A549 treated with RU486 at 1 μM for 4 hours (cell line): Measurements from ENCODE around the gene ESYT3. TPM values are rescaled to one million over a fixed set of nuclear protein-coding genes. Genes with fewer than 3 reads are reported as not detected.

ENCODE experiments used
- total RNA-seq: library from RNA; stranded (reverse); fragments of 200-300 nt; extraction: Qiagen RNA extraction; gene quantifications from 5 replicates; pipeline ENCODE4 v1.2.3, GENCODE V29; 2022; ENCODE audit warnings: low read depth

The ESYT3 gene
- 0.57 to 0.88 TPM (median 0.76 TPM) in 5 replicates for total RNA-seq

DNA sequence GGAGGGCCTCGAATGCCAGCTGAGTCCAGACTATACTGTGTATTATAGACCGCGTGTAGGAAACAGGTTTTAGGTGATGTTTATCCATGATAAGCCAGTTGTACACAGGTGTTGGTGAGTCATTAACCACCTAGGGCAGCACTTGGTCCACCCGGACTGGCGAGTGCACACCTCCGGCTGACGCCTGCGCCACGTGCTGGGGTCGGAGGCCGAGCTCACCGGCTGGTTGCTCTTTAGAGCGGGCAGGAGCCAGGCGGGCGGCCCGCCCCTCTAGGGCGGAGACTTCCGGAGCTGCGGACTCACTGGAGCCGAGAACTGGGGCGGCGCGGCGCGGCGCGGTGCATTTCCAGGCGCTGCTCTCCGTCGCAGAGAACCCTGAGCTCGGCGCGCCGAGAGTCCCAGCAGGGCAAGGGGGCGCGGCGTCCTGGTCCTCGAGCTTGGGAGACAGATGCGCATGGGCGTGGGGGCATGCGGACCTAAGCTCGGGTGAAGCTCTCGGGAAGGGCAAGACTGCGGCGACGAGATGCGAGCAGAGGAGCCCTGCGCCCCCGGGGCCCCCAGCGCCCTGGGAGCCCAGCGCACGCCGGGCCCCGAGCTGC, at the start of gene ESYT3:
TSS of gene ESYT3 (plus strand) at position 341 of the 599 bp plus-strand sequence. CDS start at position 524, 183 bp downstream.

Other genes starting within 250 kb of the ESYT3 start
- 25.7 to 29.0 TPM (median 26.9 TPM) in 5 replicates for gene ARMC8, start 247.3 kb upstream of the ESYT3 start, total RNA-seq
- gene NME9, start 104.8 kb upstream of the ESYT3 start, total RNA-seq, result not detected in 5 replicates
- gene MRAS, start 86.0 kb upstream of the ESYT3 start, total RNA-seq, result 7.1 to 12.2 TPM (median 8.5 TPM) in 5 replicates
- 2.7 to 9.2 TPM (median 6.5 TPM) in 5 replicates for gene CEP70, start 159.6 kb downstream of the ESYT3 start, total RNA-seq
- 16.5 to 27.5 TPM (median 21.2 TPM) in 5 replicates for gene FAIM, start 174.2 kb downstream of the ESYT3 start, total RNA-seq